HT-29 (cell line): ENCODE measurements around the gene SPTA1. TPM values are rescaled to one million over a fixed set of nuclear protein-coding genes. Genes with fewer than 3 reads are reported as not detected.

Experiments used
- DNase-seq: peaks from one replicate; pipeline ENCODE4 v3.0.0-alpha.2; 2015; ENCODE audit warnings: low spot score
- total RNA-seq: library from RNA; depleted of rRNA; stranded (reverse); fragments of >200 nt; shearing (Covaris generic); gene quantifications from 2 replicates; pipeline ENCODE4 v1.2.3, GENCODE V29; 2014; rRNA removed

Gene SPTA1
- total RNA-seq, 1 experiment from 2014 or later, result not detected

- DNase-seq, result no peak
These were observed 109.0 kb downstream of the SPTA1 start for GRCh38 chr1:158577561-158577960.

DNA sequence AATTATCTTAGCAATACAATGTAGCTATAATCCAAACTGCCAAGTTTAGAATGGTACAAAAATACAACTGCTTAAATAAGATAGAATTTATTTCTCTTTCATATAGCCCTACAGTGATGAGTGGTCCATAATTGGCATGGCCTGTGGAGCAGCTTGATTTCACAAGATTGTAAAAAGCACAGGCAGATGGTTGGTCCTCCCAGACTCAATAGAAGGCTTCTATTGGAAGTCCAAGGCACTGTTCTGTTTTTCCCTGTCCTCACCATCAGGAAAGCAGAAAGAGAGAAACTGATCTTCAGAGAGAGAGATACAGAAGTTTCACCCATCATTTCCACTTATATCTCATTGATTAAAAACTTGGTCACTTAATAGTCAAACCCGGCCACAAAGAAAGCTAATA is 114.3 kb downstream of the SPTA1 start:
- DNase-seq, result no peak

GRCh38 chr1:158570480-158570879 is 116.0 kb downstream of the SPTA1 start, which contains the start of gene OR6P1:
Gene OR6P1 (minus strand): TSS chr1:158570580. CDS start chr1:158563604, 6,976 bp downstream.
- no peak for DNase-seq

DNA sequence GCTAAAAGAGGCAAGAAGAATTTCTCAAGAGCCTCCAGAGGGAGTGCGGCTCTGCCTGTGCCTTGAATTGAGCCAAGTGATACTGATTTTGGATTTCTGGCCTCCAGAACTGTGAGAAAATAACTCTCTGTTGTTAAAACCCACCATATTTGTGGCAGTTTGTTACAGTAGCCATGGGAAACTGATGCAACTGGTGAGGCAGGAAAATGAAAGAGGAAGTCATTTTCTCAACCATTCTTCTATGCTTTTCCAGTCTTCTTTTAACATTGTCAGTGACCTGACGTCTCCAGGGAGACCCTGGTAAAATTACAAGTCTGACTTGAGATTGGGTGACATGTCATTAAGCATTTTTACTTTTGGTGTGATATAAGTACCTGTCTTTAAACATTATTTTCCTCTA is 121.9 kb downstream of the SPTA1 start:
- DNase-seq, result no peak

GRCh38 chr1:158563853-158564252 is 122.7 kb downstream of the SPTA1 start:
- DNase-seq, result no peak

Other genes with a start within 250 kb of the SPTA1 start
- gene OR10K1, start 224.9 kb downstream of the SPTA1 start, total RNA-seq, result not detected in 2 replicates
- gene OR10R2, start 214.5 kb downstream of the SPTA1 start, total RNA-seq, result not detected in 2 replicates
- gene OR6Y1, start 132.3 kb downstream of the SPTA1 start, total RNA-seq, result not detected in 2 replicates
- not detected in 2 replicates for gene OR6P1, start 116.1 kb downstream of the SPTA1 start, total RNA-seq
- gene OR10X1, start 106.8 kb downstream of the SPTA1 start, total RNA-seq, result not detected in 2 replicates
- gene OR10Z1, start 81.4 kb downstream of the SPTA1 start, total RNA-seq, result not detected in 2 replicates
- gene OR6K2, start 13.9 kb upstream of the SPTA1 start, total RNA-seq, result not detected in 2 replicates
- not detected in 2 replicates for gene OR6K3, start 34.0 kb upstream of the SPTA1 start, total RNA-seq
- not detected in 2 replicates for gene OR6K6, start 68.0 kb upstream of the SPTA1 start, total RNA-seq
- gene OR6N1, start 85.5 kb upstream of the SPTA1 start, total RNA-seq, result not detected in 2 replicates
- gene OR6N2, start 94.5 kb upstream of the SPTA1 start, total RNA-seq, result not detected in 2 replicates
- not detected in 2 replicates for gene MNDA, start 144.6 kb upstream of the SPTA1 start, total RNA-seq
- not detected in 2 replicates for gene PYHIN1, start 244.8 kb upstream of the SPTA1 start, total RNA-seq